ENCODE results near the gene IGF1.
"Not testable (repeated sequence)": the region's sequence is repeated elsewhere in the genome, so short reads cannot be mapped to it uniquely, and the experiment has no call there.

The IGF1 gene

GRCh38 chr12:102461501-102461900 is 18.9 kb downstream of the IGF1 start:
- DNase-seq (ENCODE audit: low read depth), result no peak

DNA sequence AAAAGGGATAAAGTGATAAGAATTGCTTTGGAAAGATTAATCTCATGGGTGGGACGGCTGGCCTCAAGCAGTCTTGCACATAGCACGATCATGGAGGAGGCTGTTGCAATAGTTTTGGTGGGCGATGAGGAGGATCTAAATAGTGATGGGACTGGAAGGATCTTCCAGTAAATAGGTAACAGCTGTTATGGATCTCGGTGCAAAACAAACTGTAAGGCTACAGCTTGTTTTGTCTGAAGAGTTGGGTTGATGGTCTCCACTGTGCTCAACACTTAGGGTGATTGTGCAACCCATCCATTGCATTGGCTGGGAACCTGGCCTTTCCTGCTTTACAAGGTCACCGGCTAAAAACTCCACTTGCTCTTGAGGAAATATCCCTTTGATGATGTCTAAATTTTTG is 21.0 kb downstream of the IGF1 start:
- no peak for DNase-seq (ENCODE audit: low read depth)

GRCh38 chr12:102454808-102455760 is 25.3 kb downstream of the IGF1 start:
- DNase-seq (ENCODE audit: low read depth), result no peak

DNA sequence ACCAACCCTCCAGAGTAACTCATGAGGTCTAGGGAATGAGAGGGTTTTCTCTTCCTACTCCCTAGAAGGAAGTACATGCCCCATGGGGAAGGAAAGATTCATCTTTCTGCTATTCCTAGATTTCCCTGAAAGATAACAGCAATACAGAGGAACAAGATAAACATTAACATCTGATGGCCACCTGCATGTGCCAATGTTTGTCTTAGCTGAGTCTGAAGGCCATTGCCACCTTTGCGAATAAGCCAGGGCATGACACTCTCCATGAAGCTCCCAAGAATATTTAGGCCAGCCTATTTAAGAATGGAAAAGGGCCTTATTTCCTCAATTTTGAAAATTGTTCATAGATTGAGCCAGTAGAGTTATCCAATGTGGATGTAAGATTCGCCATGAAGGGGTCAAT is 26.0 kb downstream of the IGF1 start:
- no peak for DNase-seq (ENCODE audit: low read depth)

DNA sequence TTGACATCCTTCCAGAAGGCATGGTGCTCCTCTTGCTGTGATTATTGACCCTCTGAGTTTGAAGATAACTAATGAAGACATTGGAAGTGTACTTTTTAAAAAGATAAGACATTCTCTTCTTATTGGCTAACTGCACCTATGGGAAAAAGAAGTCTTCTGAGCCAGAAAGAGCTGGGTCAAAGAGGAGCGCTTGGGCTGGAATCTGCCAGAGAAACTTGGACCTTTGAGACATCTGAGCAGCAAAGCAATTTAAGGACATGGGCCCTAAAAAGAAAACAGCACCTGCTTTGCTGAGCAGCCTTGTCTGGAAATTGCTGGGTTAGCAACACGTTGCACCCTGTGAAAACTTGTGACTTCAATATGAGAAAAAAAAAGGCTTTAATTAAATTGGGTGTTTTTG is 27.8 kb downstream of the IGF1 start:
- DNase-seq (ENCODE audit: low read depth), result no peak

GRCh38 chr12:102449018-102449417 is 31.3 kb downstream of the IGF1 start:
- DNase-seq (ENCODE audit: low read depth), result not testable (repeated sequence)

- DNase-seq (ENCODE audit: low read depth), result not testable (repeated sequence)
These were observed 32.9 kb downstream of the IGF1 start for GRCh38 chr12:102447426-102447825.

GRCh38 chr12:102444707-102445106 is 35.7 kb downstream of the IGF1 start:
- DNase-seq (ENCODE audit: low read depth), result no peak

GRCh38 chr12:102444093-102444492 is 36.3 kb downstream of the IGF1 start:
- no peak for DNase-seq (ENCODE audit: low read depth)

DNA sequence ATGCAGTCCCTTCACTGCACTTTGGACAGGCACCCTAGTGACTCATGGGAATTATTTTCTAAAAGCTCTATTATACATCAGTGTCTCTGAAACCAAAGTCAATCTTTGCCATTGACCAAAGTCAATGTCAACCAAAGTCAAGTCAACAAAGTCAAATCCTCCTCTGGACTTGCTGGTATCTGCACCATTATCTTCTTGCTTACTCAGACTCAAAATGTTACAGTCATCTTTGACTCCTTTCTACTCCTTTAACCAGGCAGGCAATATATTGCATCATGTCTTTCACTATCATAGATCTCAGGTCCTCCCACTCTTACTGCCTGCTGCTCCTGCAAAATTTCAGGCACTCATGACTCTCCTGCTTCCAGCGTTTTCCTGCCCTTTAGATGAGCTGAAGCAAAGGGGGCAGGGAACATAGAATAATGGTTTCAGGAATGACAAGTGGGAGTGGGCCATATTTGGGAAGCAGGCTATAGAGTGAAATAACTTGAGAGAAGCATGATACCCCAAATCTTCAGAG is 39.2 kb downstream of the IGF1 start:
- no peak for DNase-seq (ENCODE audit: low read depth)

- DNase-seq (ENCODE audit: low read depth), result no peak
These were observed 40.6 kb downstream of the IGF1 start for GRCh38 chr12:102439426-102440405.

- no peak for DNase-seq (ENCODE audit: low read depth)
These were observed 41.5 kb downstream of the IGF1 start for GRCh38 chr12:102438827-102439210.

GRCh38 chr12:102438047-102438826 is 42.1 kb downstream of the IGF1 start:
- DNase-seq (ENCODE audit: low read depth), result no peak

DNA sequence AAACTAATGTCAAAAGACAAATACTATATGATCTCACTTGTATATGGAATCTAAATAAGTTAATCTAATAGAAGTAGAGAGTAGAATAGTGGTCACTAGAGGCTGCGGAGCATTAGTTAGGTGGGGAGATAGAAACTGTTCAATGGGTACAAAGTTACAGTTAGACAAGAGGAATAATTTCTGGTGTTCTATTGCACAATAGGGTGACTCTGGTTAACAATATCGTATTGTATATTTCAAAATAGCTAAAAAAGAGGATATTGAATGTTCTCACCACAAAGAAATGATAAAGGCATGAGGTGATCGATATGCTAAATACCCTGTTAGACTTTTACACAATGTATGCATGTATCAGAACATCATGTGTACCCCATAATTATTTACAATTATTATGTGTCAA is 42.9 kb downstream of the IGF1 start:
- DNase-seq (ENCODE audit: low read depth), result no peak

DNA sequence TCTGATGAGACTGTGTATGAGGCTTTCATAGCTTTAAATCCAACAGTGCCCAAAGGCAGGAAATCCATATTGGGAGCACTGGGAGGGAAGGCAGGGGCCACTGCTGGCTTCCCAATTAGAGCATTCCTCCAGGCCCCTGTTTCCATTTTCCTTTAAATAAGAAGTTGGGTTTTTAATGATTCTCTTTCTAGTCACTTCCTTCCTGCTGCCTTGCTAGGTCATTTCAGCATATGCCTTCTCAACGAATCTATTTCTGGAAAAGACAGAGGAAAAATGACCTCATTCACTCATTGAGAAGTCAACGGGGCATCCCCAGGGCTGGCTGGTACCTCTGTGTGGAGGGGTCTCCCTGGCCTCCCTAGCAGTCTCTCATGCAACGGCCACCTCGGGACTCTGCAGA is 43.5 kb downstream of the IGF1 start:
- no peak for DNase-seq (ENCODE audit: low read depth)

DNA sequence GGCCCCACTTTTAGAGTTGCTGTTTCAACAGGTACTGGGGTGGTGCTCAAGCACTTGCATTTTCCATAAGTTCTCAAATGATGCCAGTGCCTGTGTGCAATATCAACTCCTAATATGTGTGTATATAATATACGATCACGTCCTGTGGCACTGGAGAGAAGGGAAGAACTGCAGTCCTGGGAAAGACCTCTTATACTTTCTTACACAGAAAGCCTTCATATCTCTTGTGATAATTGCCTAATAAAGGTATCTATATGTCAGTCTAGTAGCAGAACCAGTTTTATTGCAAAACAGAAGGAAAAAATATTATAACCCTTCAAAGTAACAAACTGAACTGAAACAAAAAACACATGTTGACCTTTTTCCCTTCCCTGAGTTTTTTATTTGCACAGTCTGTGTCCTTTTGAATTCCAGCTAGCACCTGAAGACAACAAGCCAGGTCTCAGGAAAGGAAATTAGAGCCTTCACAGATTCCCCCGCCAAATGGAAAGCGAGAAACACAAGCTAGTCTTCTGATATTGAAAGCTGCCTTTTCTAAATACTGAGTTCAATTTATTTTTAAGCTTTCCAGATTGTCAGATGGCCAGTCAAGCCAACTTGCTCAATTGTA is 44.4 kb downstream of the IGF1 start:
- DNase-seq (ENCODE audit: low read depth), result no peak

DNA sequence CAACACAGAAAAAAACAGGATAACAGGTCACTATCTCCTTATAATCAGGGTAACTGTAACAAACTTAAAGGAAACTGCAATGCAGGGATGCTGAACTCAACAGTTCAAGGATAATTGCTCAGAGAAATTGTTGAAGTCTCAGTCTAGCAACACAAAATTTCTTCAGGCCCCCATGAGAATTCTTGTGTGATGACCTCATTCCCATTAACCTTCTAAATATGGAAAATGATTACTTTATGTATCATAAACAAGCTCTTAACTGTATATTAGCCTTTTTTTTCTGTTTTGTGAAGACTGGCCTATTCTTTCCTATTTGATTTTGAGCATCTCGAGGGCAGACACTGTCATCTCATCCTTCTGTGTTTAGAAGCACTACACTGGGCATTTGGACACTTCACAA is 47.1 kb downstream of the IGF1 start:
- DNase-seq (ENCODE audit: low read depth), result no peak

- no peak for DNase-seq (ENCODE audit: low read depth)
These were observed 49.7 kb downstream of the IGF1 start for GRCh38 chr12:102430661-102431060.

DNA sequence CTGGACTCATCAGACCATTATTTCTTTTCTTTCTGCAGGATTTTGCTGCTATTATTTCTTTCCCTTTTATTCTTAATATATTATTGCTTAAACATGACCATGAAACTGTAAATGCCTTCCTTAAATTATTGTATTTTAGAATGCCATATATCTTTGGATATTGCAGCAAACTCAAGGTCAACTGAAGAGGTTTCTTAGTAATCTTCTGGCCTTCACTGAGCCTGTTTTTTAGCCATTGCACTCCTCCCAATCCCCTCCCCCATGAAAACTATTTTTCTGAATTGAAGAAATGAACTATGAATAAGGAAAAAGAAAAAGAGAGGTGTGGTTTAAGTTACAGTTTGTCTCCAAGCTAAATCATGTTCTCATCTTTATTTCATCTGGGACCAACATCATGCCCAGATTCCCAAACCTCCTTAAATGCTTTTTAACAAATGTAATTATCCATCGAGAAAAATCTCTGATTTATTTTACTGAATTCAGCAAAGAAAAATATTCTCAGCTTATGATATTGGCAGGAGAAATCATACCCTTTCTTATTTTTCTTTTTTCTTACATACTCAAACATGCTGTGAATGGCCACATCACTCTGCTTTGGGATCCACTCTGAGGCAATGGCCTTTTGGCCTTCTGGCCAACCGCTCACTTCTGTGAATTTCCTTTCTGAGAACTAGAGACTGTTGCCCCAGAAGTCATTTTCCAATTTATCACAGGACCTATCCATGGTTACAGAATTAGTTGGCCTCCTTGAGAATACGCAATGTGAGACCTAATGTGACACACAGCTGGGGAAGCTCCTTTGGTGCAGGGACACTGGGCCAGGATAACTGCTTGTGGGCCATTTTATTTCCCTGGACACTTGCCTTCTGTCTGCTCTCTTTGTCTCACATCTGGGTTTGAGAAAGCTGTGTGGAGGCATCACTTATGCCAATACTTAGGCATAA is 50.9 kb downstream of the IGF1 start:
- DNase-seq (ENCODE audit: low read depth), result no peak

- no peak for DNase-seq (ENCODE audit: low read depth)
These were observed 52.8 kb downstream of the IGF1 start for GRCh38 chr12:102427543-102427941.
